CD4-positive, alpha-beta T cell (primary cell): ENCODE measurements around the gene MYO18A. TPM values are rescaled to one million over a fixed set of nuclear protein-coding genes. Genes with fewer than 3 reads are reported as not detected.

Source experiments
- ATAC-seq: fragments of 200-7000 bp; cut with Tn5 transposase; one replicate; pipeline ENCODE4 v1.10.0; 2022; ENCODE audit warnings: mild to moderate bottlenecking; ENCODE audit not compliant: poor library complexity
- CTCF ChIA-PET: fragments of 350-600 bp; sonication (Branson Sonifier 250); formaldehyde crosslinking; loops from one replicate; lab custom pipeline; 2021; ENCODE audit warnings: antibody characterized with exemption, inconsistent platforms; lab: Charles Lee
- POLR2A ChIA-PET: fragments of 350-600 bp; sonication (Branson Sonifier 250); formaldehyde crosslinking; loops from one replicate; lab custom pipeline; 2021; ENCODE audit warnings: antibody characterized with exemption, inconsistent platforms; lab: Charles Lee
- DNase-seq, 14 experiments: peaks; one replicate each; pipeline ENCODE4 v3.0.0-alpha.2; 2013 to 2020; ENCODE audit warnings: mixed read lengths in 2 of 14
- H3K27ac ChIP-seq, 2 donors: one replicate each; pipeline versions ENCODE4 v1.5.1 to v1.7.0; 2013; ENCODE audit warnings: low read length in 2 of 2, low read depth in 1 of 2, mild to moderate bottlenecking in 1 of 2
- H3K27me3 ChIP-seq, 2 experiments: 1 replicate in 1 of 2; 2 replicates in 1 of 2; pipeline versions ENCODE4 v1.6.1 to v1.7.0; 2013; ENCODE audit warnings: low read length in 2 of 2, control low read depth in 1 of 2, mild to moderate bottlenecking in 1 of 2, moderate library complexity in 1 of 2; ENCODE audit not compliant: insufficient read depth in 2 of 2, control insufficient read depth in 1 of 2
- H3K36me3 ChIP-seq: one replicate; pipeline ENCODE4 v1.6.1; 2013; ENCODE audit warnings: low read length, control low read depth; ENCODE audit not compliant: insufficient read depth
- H3K4me1 ChIP-seq: one replicate; pipeline ENCODE4 v1.6.1; 2013; ENCODE audit warnings: low read length, control low read depth; ENCODE audit not compliant: insufficient read depth
- H3K4me3 ChIP-seq: one replicate; pipeline ENCODE4 v1.5.1; 2013; ENCODE audit warnings: mild to moderate bottlenecking, low read length, moderate library complexity
- H3K9me3 ChIP-seq, 2 experiments: 1 replicate in 1 of 2; 2 replicates in 1 of 2; pipeline versions ENCODE4 v1.6.1 to v1.7.0; 2013; ENCODE audit warnings: low read length in 2 of 2, mild to moderate bottlenecking in 2 of 2, control low read depth in 1 of 2, moderate library complexity in 1 of 2; ENCODE audit not compliant: control insufficient read depth in 1 of 2, insufficient read depth in 1 of 2
- H3K27ac Mint-ChIP-seq: one replicate; pipeline ENCODE4 v1.8.0; 2020; ENCODE audit warnings: mixed read lengths
- H3K27me3 Mint-ChIP-seq: one replicate; pipeline ENCODE4 v1.8.0; 2021; ENCODE audit warnings: mixed read lengths
- H3K36me3 Mint-ChIP-seq: one replicate; pipeline ENCODE4 v1.8.0; 2021; ENCODE audit warnings: low read depth, mixed read lengths
- H3K4me1 Mint-ChIP-seq: one replicate; pipeline ENCODE4 v1.8.0; 2021; ENCODE audit warnings: low read depth, mixed read lengths
- H3K4me3 Mint-ChIP-seq: one replicate; pipeline ENCODE4 v1.8.0; 2020; ENCODE audit warnings: mild to moderate bottlenecking, mixed read lengths
- H3K9me3 Mint-ChIP-seq: one replicate; pipeline ENCODE4 v1.8.0; 2020; ENCODE audit warnings: mixed read lengths
- intact Hi-C, 2 experiments: fragments of 100-400 bp; cut with DNase I in 1 of 2; cut with micrococcal nuclease in 1 of 2; formaldehyde crosslinking; loops; one replicate each; pipeline versions ENCODE4 v1.15.1 to v1.9.0; 2023 to 2025; cut with DNase I, micrococcal nuclease
- total RNA-seq, 174 experiments: library from RNA in 2 of 174; stranded (reverse) in 2 of 174; gene quantifications; one replicate each; pipeline ENCODE4 v1.2.3 and lab custom pipeline; 2021 to 2026
- TF ChIP-seq, protein P1 (sequence below): fragments of 200-600 bp; IDR thresholded peaks from one replicate; pipeline ENCODE4 v1.8.0; 2022; ENCODE audit warnings: antibody characterized with exemption, mild to moderate bottlenecking

MYO18A gene
- total RNA-seq, 2 experiments from 2014 or later = 87.0 to 90.1 TPM

- H3K4me1 Mint-ChIP-seq = no peaks in the 10 kb centered on the region
- no peaks in the 10 kb centered on the region for H3K9me3 ChIP-seq
- H3K36me3 ChIP-seq = no peaks in the 10 kb centered on the region
- no peaks in the 10 kb centered on the region for H3K9me3 Mint-ChIP-seq
- no peaks in the 10 kb centered on the region for H3K4me1 ChIP-seq
- no peak overlapping the region for H3K27ac Mint-ChIP-seq
- CTCF ChIA-PET = no interaction called here
- intact Hi-C loops = no loop called here
- H3K27ac ChIP-seq = no peak overlapping the region
- H3K4me3 ChIP-seq = no peak overlapping the region
- ATAC-seq (no peak), DNase-seq (no peak)
- TF ChIP-seq, protein P1, sequence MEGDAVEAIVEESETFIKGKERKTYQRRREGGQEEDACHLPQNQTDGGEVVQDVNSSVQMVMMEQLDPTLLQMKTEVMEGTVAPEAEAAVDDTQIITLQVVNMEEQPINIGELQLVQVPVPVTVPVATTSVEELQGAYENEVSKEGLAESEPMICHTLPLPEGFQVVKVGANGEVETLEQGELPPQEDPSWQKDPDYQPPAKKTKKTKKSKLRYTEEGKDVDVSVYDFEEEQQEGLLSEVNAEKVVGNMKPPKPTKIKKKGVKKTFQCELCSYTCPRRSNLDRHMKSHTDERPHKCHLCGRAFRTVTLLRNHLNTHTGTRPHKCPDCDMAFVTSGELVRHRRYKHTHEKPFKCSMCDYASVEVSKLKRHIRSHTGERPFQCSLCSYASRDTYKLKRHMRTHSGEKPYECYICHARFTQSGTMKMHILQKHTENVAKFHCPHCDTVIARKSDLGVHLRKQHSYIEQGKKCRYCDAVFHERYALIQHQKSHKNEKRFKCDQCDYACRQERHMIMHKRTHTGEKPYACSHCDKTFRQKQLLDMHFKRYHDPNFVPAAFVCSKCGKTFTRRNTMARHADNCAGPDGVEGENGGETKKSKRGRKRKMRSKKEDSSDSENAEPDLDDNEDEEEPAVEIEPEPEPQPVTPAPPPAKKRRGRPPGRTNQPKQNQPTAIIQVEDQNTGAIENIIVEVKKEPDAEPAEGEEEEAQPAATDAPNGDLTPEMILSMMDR = no peak
- no peaks in the 10 kb centered on the region for H3K27me3 Mint-ChIP-seq
- no peaks in the 10 kb centered on the region for H3K27me3 ChIP-seq
- no peaks in the 10 kb centered on the region for H3K36me3 Mint-ChIP-seq
- no peak overlapping the region for H3K4me3 Mint-ChIP-seq
- POLR2A ChIA-PET = no interaction called here
Observed at GRCh38 chr17:29068818-29069217, 111.4 kb downstream of the MYO18A start.

DNA sequence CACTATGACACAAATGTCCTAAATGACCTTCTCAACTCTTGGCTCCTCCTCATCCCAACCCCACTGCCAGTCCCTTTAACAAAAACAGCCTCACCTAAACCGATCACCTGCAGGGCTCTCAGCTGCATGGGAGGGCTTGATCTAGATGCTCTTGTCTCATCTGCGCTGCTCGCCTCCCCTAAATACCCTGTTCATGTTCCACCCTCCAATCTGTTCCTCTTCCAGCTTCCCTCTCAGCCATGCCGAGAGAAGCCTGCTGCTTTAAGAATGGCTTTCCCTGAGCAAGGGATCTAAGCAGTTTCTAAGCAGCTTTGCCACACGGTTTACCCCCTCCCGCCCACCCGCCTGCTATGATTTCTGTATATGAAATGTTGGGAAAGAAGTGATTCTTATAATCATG, 113.6 kb downstream of the MYO18A start:
- no peaks in the 10 kb centered on the region for H3K27me3 Mint-ChIP-seq
- no peaks in the 10 kb centered on the region for H3K4me1 Mint-ChIP-seq
- H3K27me3 ChIP-seq = no peaks in the 10 kb centered on the region
- no peaks in the 10 kb centered on the region for H3K36me3 Mint-ChIP-seq
- POLR2A ChIA-PET = no interaction called here
- H3K27ac Mint-ChIP-seq = no peak overlapping the region
- no peak overlapping the region for H3K27ac ChIP-seq
- ATAC-seq = no peak
- H3K36me3 ChIP-seq = no peaks in the 10 kb centered on the region
- CTCF ChIA-PET = no interaction called here
- intact Hi-C loops = no loop called here
- no peak overlapping the region for H3K4me3 ChIP-seq
- no peaks in the 10 kb centered on the region for H3K4me1 ChIP-seq
- TF ChIP-seq, protein P1 = no peak
- H3K9me3 Mint-ChIP-seq = no peaks in the 10 kb centered on the region
- H3K9me3 ChIP-seq = no peaks in the 10 kb centered on the region
- no peak for DNase-seq
- no peak overlapping the region for H3K4me3 Mint-ChIP-seq

GRCh38 chr17:29066047-29066446, 114.2 kb downstream of the MYO18A start:
- H3K4me3 ChIP-seq = no peak overlapping the region
- no peak overlapping the region for H3K4me3 Mint-ChIP-seq

More at GRCh38 chr17:29066047-29066446, 114.2 kb downstream of the MYO18A start:
- Histone ChIP-seq H3K4me1 (no peaks in the 10 kb centered on the region), H3K9me3 (no peaks in the 10 kb centered on the region), H3K27me3 (no peaks in the 10 kb centered on the region), H3K36me3 (no peaks in the 10 kb centered on the region), H3K27ac (no peak overlapping the region)
- H3K9me3 Mint-ChIP-seq = no peaks in the 10 kb centered on the region
- intact Hi-C loops = no loop called here
- ATAC-seq (no peak), DNase-seq (no peak)
- POLR2A ChIA-PET = no interaction called here
- no peaks in the 10 kb centered on the region for H3K27me3 Mint-ChIP-seq
- CTCF ChIA-PET = no interaction called here
- no peaks in the 10 kb centered on the region for H3K36me3 Mint-ChIP-seq
- TF ChIP-seq, protein P1 = no peak
- no peaks in the 10 kb centered on the region for H3K4me1 Mint-ChIP-seq
- H3K27ac Mint-ChIP-seq = no peak overlapping the region
